ENCODE data around the gene PLAC9. TPM values are rescaled to one million over a fixed set of nuclear protein-coding genes. Genes with fewer than 3 reads are reported as not detected.

Gene PLAC9
- total RNA-seq, 1 experiment from 2014 or later = 1.7 TPM

- no peak for DNase-seq (ENCODE audit: low spot score)
- in situ Hi-C loops (cut with HindIII; ENCODE audit: low sequenced_read_pairs) = no loop called here
These were observed 25.0 kb downstream of the PLAC9 start for GRCh38 chr10:80157561-80157960.

- in situ Hi-C loops (cut with HindIII; ENCODE audit: low sequenced_read_pairs) = no loop called here
These were observed 25.6 kb downstream of the PLAC9 start for GRCh38 chr10:80158126-80158525.

DNA sequence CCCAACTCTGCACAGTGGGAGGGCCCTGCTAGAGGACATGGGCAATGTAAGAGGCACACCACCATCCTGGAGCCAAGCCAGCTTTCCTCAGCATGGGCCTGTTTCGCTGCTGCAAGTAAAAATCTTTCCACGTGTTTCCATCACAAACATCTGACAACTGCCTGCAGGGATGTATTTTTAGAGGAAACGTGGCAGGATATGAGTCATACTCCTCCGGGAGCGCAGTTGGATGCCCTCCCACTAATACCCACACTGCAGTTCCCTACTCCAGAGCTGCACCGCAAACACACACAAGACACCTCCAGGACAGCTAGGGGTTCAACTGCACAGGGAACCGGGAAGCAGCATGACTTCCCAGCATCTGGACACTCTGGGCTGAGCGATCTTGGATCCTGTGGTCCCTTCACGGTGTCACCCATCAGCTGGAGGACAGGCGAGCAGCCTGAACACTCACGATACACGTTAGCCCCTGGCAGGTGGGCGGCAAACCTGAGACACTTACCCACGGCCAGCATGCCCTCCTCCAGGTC lies 26.1 kb downstream of the PLAC9 start:
- DNase-seq (ENCODE audit: low spot score) = peak; percentile 52
- in situ Hi-C loops (cut with HindIII; ENCODE audit: low sequenced_read_pairs) = no loop called here

More at GRCh38 chr10:80158126-80158525, 25.6 kb downstream of the PLAC9 start:
- no peak for DNase-seq (ENCODE audit: low spot score)

DNA sequence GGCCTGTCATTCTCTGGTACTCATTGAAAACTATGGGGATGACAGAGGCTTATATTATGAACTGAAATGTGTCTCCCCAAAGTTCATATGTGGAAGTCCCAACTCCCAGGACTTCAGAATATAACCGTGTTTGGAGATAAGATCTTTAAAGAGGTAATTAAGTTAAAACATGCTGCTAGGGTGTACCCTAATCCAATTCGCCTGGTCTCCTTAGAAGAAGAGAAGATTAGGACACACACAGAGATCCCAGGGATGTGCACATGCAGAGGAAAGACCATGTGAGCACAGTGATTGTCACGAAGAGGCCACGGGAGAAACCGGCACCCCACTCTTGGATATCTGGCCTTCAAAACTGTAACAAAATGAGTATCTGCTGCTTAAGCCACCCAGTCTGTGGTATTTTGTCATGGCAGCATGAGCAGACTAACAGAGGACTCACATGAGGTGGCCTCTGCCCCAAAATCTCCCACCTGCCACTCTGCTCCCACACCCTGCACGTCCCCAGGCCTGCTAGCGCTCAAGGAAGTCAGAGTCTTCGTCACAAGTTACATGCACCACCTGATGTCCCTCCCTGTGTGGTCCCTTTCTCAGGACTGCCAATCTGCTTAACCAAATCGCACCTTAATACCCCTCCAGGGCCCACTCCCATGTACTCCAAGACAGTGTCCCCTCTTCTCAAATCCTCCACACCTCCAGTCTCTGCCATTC lies 26.8 kb downstream of the PLAC9 start:
- DNase-seq (ENCODE audit: low spot score) = no peak
- in situ Hi-C loops (cut with HindIII; ENCODE audit: low sequenced_read_pairs) = no loop called here

GRCh38 chr10:80160361-80161320 lies 28.1 kb downstream of the PLAC9 start:
- in situ Hi-C loops (cut with HindIII; ENCODE audit: low sequenced_read_pairs) = no loop called here
- no peak for DNase-seq (ENCODE audit: low spot score)

GRCh38 chr10:80161321-80162083 lies 29.0 kb downstream of the PLAC9 start:
- DNase-seq (ENCODE audit: low spot score) = peak; percentile 54
- in situ Hi-C loops (cut with HindIII; ENCODE audit: low sequenced_read_pairs) = no loop called here

- in situ Hi-C loops (cut with HindIII; ENCODE audit: low sequenced_read_pairs) = no loop called here
- DNase-seq (ENCODE audit: low spot score) = peak; percentile 84
These were observed 31.3 kb downstream of the PLAC9 start for GRCh38 chr10:80163741-80164341.

DNA sequence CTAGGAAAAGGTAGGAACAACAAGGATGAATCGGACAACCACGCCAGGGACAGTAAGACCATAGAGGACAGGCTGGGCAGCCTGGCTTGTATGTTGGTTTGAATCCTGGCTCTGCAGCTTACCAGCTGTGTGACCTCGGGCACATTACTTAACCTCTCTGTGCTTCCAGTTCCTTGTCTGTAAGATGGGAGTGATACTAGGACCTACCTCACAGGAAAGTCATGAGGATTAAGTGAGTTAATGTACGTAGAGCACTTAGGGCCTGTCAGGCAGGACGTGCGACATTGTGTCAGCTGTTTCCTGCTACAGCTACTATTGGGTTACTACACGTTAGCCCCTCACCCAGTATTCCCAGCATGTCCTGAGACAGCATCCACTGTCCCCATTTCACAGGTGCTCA lies 32.1 kb downstream of the PLAC9 start:
- in situ Hi-C loops (cut with HindIII; ENCODE audit: low sequenced_read_pairs) = no loop called here
- no peak for DNase-seq (ENCODE audit: low spot score)

DNA sequence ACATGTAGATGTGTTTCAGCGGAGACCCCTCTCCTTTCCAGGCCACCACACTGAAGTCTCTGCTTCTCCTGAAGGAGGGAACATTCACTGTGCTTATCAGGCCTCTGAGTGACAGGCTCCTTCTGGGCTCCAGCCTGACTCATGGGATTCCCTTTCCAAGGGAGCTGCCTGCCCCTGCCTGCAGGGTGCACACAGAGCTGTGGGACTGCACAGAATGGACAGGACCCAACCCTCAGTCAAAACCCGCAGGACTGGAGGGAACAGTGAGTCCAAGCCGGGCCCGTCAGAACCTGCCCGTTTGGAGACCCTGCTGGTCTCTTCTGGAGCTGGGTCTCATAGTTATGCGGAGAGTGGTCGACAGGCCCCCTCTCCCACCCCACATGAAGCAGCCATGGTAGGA lies 32.6 kb downstream of the PLAC9 start:
- no peak for DNase-seq (ENCODE audit: low spot score)

DNA sequence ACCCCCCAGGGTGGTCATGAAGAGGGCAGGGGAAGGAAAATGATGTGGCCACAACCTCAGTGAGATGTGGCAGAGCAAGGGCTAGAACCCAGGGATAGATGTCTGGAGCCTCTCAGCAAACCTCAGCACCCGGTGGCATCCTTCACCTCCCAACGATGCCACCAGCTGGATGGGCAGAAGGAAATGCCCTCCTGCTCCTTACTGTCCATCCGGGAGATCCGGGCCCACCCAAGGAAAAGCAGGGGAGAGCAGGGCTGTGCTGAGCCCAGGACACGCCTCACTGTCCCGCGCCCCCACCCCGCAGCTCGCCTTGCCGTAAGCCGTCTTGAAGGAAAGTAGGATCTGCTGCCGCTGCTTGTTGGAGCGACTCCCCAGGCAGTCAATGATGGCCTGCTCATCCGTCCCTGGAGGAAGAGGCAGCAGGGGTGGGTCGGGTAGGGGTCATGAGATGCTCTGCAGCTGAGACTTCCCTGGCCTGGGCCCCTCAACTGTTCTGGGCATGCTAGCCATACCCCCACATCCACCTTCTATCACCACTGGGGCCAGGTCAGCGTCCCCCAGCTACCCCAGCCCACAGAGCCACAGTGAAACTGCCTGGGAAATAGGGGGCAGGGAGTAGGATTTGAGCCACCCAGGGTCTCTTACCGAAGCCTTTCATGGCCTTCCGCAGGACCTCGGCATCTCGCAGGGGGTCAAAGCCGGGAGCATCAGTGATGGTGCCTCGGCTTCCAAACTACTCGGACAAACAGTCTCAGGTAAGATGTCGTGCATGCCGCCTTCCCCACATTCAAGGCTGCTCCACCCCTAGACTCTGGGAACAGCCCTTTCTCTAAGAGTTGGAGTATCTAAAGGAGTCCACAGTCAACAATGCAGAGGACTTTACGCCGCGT lies 34.3 kb downstream of the PLAC9 start:
- in situ Hi-C loops (cut with HindIII; ENCODE audit: low sequenced_read_pairs) = no loop called here
- DNase-seq (ENCODE audit: low spot score) = no peak

More for the DNA sequence above, 32.6 kb downstream of the PLAC9 start:
- in situ Hi-C loops (cut with HindIII; ENCODE audit: low sequenced_read_pairs) = no loop called here

GRCh38 chr10:80167471-80168161 lies 35.1 kb downstream of the PLAC9 start:
- DNase-seq (ENCODE audit: low spot score) = no peak
- in situ Hi-C loops (cut with HindIII; ENCODE audit: low sequenced_read_pairs) = no loop called here

DNA sequence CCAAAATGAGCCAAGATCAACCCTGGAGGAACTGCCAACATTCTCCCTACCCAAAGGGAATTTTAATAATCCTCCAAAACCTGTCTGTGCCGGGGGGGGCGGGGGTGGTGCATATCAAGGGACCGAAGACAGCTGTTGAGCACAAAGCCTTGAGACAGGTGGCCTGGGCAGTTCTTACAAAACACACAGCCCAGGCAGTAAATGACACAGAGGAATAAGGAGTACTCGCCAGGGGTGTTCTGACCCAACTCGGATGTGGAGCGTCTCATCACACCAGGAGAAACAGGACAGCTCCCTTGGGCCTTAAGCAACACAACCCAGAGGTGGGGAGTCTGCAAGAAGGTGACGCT lies 35.6 kb downstream of the PLAC9 start:
- in situ Hi-C loops (cut with HindIII; ENCODE audit: low sequenced_read_pairs) = no loop called here
- no peak for DNase-seq (ENCODE audit: low spot score)

DNA sequence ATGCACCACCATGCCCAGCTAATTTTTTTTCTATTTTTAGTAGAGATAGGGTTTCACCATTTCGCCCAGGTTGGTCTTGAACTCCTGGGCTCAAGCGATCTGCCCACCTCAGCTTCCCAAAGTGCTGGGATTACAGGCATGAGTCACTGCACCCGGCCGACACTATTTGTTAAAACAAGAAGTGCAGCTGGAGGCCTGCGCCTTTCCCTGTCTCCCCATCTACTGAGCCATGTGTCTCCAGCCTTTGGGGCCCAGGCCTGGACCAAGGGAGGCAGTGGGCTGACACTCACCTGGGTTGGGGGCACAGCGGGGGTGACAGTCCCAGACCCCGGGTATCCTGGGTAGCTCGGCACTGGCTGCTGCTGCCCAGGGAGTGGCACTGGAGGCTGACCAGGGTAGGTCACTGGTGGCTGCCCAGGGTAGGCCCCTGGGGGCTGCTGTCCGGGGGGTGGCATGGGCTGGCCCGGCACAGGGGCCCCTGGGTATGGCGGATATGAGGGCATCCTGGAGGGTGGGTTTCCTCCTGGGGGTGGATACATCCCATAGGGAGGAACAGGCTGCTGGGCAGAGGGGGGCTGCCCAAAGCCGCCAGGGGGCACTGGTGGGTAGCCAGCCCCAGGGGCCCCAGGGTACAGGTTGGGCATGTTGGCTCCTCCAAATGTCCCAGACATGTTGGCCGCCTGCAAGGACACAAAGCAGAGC lies 36.3 kb downstream of the PLAC9 start:
- in situ Hi-C loops (cut with HindIII; ENCODE audit: low sequenced_read_pairs) = no loop called here
- no peak for DNase-seq (ENCODE audit: low spot score)

GRCh38 chr10:80170026-80170425 lies 37.5 kb downstream of the PLAC9 start:
- in situ Hi-C loops (cut with HindIII; ENCODE audit: low sequenced_read_pairs) = no loop called here
- DNase-seq (ENCODE audit: low spot score) = no peak

DNA sequence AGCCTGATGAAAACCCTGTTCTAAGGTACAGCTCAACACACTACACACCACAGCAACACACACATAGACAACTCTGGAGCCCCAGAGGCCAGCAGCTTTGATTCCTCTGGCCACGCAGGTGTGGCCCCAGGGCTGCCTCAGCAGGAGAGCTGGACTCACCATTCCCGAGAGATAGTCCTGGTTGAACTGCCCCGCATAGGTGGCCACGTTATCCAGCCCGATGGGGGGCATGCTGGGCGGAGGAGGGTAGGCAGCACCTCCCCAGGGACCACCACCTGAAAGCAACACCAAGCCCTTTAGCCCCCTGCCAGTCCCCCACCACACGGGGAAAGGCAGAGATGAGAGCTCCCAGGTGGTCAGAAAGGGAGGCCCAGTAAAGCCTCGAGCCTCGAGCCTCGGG lies 38.1 kb downstream of the PLAC9 start:
- no peak for DNase-seq (ENCODE audit: low spot score)
- in situ Hi-C loops (cut with HindIII; ENCODE audit: low sequenced_read_pairs) = no loop called here

DNA sequence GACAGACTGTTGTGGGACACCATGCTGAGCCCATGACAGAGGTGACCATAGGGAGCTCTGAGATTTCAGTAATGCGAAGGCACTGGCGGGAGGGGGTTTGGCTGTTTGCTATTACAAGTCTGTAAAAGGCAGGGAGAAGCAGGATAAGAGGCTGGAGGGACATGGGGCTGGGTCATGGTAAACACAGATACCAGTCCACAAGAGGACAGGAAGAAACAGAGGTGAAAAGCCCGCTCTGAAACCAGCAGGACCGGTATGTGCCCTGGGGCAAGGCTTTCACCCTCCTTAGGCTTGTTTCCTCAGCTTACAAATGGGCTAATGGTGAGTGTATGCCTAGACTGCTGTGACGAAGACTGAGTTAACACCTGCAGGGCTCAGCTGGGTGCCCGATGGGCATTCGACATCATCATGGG lies 38.7 kb downstream of the PLAC9 start:
- no peak for DNase-seq (ENCODE audit: low spot score)
- in situ Hi-C loops (cut with HindIII; ENCODE audit: low sequenced_read_pairs) = no loop called here

DNA sequence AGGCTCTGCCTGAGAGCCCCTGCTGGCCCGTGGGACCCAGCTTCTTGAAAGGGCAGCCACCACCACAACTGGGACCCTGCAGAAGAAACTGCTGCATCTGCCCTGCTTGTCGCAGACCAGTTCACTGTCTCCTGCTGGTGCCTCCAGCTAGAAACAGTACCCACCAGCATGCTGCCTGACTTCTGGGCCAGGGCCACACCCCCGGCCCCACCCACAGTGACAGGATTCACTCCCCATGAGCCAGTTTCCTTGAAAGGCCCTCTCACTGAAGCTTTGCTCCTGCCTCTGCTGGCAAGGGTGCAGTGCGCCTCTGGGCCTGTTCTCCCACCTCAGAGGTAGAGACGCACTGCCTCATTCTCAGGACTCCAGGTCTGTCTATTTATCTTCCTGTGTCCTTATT lies 40.4 kb downstream of the PLAC9 start:
- in situ Hi-C loops (cut with HindIII; ENCODE audit: low sequenced_read_pairs) = no loop called here
- no peak for DNase-seq (ENCODE audit: low spot score)
